ENCODE results near the gene ANKRD33B. TPM values are rescaled to one million over a fixed set of nuclear protein-coding genes. Genes with fewer than 3 reads are reported as not detected.

Gene ANKRD33B
- total RNA-seq, 4 donors from 2014 or later = 21.3 to 34.9 (median 30.5) TPM

DNA sequence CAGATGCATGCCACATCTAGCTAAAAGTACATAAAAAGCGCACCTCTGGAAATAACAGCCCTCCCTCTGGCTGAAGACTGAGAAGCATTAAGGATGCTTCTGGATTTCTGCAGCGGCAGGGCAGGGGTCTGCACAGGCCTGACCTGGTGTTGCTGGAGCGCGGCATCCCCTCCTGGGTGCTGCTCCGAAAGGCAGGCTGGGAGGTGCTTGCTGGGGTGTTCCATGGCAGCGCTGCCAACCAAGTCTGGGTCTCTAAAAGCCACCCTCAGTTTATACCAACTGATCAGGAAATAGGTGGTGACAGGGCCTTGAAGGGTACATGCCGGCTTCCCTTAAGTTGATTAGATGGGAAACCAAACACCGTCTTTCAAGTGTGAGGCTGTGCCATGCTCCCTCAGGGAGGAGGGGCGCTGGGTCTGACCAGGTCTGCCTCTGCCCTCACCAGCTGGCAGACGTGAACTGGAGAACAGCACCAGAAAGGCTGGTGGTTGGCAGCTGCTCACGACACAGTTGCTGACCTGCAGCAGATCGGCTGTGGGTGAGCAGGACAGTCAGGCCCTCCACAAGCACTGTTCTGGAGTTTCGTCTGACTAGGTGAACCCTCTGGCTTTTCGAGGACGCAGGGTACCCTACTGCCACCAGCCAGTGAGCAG, 115.6 kb downstream of the ANKRD33B start:
- Histone ChIP-seq H3K27me3 (no peaks in the 10 kb centered on the region), H3K4me1 (no peaks in the 10 kb centered on the region), H3K36me3 (peaks cover 0 to 78% (median 0%) of the 10 kb centered on the region in 3 donors), H3K4me3 (no peak overlapping the region), H3K9me3 (peaks cover 0 to 9% (median 0%) of the 10 kb centered on the region in 4 donors), H3K27ac (no peak overlapping the region)
- TF ChIP-seq CTCF (IDR thresholded peaks at IDR 0.05) = no peak
- TF ChIP-seq POLR2A (IDR thresholded peaks at IDR 0.05) = no peak
- DNase-seq (ENCODE audit: low spot score in 2 of 2) = no peak
- WGBS, 2 donors = 91 to 94% methylated on average over 15 of the region's 15 CpGs

GRCh38 chr5:10680876-10681481, 117.1 kb downstream of the ANKRD33B start:
- H3K27ac ChIP-seq = no peak overlapping the region
- peaks cover 0 to 9% (median 0%) of the 10 kb centered on the region in 4 donors for H3K9me3 ChIP-seq
- H3K27me3 ChIP-seq = no peaks in the 10 kb centered on the region
- H3K4me1 ChIP-seq = no peaks in the 10 kb centered on the region
- no peak for DNase-seq (ENCODE audit: low spot score in 2 of 2)
- 87 to 88% methylated on average over 15 to 17 of the region's 17 CpGs for WGBS, 2 donors
- H3K4me3 ChIP-seq = no peak overlapping the region
- TF ChIP-seq EP300 (IDR thresholded peaks at IDR 0.05) (no peak), CTCF (IDR thresholded peaks at IDR 0.05) (no peak), POLR2A (IDR thresholded peaks at IDR 0.05) (no peak)
- H3K36me3 ChIP-seq = peaks cover 0 to 78% (median 0%) of the 10 kb centered on the region in 3 donors

DNA sequence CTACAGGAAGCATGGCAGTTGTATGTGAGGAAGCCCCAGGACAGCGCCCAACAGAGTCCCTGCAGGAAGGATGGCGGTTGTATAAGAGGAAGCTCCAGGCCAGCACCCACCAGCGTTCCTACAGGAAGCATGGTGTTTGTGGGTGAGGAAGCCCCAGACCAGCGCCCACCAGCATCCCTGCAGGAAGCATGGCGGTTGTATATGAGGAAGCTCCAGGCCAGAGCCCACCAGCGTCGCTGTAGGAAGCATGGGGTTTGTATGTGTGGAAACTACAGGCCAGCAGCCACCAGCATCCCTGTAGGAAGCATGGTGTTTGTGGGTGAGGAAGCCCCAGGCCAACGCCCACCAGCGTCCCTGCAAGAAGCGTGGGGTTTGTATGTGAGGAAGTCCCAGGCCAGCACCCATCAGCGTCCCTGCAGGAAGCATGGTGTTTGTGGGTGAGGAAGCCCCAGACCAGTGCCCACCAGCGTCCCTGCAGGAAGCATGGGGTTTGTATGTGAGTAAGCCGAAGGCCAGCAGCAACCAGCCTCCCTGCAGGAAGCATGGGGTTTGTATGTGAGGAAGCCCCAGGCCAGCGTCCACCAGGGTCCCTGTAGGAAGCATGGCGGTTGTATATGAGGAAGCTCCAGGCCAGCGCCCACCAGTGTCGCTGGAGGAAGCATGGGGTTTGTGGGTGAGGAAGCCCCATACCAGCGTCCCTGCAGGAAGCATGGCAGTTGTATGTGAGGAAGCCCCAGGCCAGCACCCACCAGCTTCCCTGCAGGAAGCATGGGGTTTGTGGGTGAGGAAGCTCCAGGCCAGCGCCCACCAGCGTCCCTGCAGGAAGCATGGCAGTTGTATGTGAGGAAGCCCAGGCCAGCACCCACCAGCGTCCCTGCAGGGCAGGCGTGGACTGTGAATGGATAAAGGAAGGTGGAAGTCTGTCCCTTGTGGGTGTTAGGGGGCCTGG, 118.1 kb downstream of the ANKRD33B start:
- H3K9me3 ChIP-seq = peaks cover 0 to 15% (median 0%) of the 10 kb centered on the region in 4 donors
- no peaks in the 10 kb centered on the region for H3K4me1 ChIP-seq
- H3K27me3 ChIP-seq = no peaks in the 10 kb centered on the region
- H3K36me3 ChIP-seq = peaks cover 0 to 72% (median 0%) of the 10 kb centered on the region in 3 donors
- no peak overlapping the region for H3K27ac ChIP-seq
- no peak overlapping the region for H3K4me3 ChIP-seq
- WGBS, 2 donors = 81 to 87% methylated on average over 21 to 22 of the region's 22 CpGs
- TF ChIP-seq POLR2A (IDR thresholded peaks at IDR 0.05) = no peak
- TF ChIP-seq EP300 (IDR thresholded peaks at IDR 0.05) = no peak
- no peak for TF ChIP-seq CTCF (IDR thresholded peaks at IDR 0.05)
- DNase-seq (ENCODE audit: low spot score in 2 of 2) = no peak

DNA sequence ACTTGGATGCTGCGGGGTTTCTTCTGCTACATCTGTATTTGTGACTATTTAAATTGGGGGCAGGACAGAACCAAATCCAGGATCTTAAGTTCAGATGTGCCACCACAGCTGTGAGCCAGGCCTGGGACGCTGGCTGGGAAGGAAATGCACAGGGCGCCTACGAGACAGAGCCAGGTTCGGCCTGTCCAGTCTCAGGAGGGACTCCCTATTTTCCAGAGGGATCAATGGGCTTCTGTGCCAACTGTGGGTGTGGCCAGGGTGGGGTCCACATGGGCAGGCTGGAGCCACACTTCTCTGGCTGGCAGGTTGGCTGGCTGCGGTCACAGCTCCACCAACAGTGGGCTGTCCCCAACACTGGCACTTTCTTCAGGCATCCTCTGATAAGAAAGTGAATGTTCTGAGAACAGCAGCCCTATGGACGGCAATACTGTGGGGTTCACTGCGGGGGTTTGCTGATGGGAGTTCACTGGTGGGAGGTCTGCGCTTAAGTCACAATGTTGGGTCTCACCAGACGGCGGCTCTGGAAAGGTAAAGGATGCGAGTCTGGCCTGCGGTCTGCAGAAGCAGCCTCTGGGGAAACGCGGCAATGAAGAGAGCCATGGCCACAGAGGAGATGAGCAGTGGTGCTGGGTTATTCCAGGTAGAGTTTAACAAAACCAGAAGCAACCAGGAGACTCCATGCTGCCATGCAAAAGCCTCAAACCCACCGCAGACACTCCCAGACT, 119.1 kb downstream of the ANKRD33B start:
- no peak for DNase-seq (ENCODE audit: low spot score in 2 of 2)
- WGBS, 2 donors = 89 to 96% methylated on average over 15 to 16 of the region's 16 CpGs
- peaks cover 0 to 69% (median 0%) of the 10 kb centered on the region in 3 donors for H3K36me3 ChIP-seq

More for the DNA sequence above, 119.1 kb downstream of the ANKRD33B start:
- Histone ChIP-seq H3K27ac (no peak overlapping the region), H3K9me3 (peaks cover 0 to 9% (median 0%) of the 10 kb centered on the region in 4 donors), H3K4me1 (no peaks in the 10 kb centered on the region), H3K4me3 (no peak overlapping the region), H3K27me3 (no peaks in the 10 kb centered on the region)
- no peak for TF ChIP-seq POLR2A (IDR thresholded peaks at IDR 0.05)
- TF ChIP-seq CTCF (IDR thresholded peaks at IDR 0.05) = no peak
- no peak for TF ChIP-seq EP300 (IDR thresholded peaks at IDR 0.05)

Measured in tibial nerve (tissue), 4 donors.